Body of pancreas (tissue), 4 donors: ENCODE results near the gene RELN.

Experiments
- POLR2A ChIP-seq, 3 donors: fragments of 450-650 bp; IDR thresholded peaks; one replicate each; pipeline ENCODE4 v1.6.1; 2016; ENCODE audit warnings: antibody characterized with exemption in 3 of 3, mild to moderate bottlenecking in 2 of 3
- TF ChIP-seq, protein P1 (sequence below), 7 experiments: fragments of 450-650 bp in 4 of 7; fragments of 200-600 bp in 3 of 7; sonication (generic) in 3 of 7; IDR thresholded peaks; one replicate each; pipeline ENCODE4 v1.5.1; 2016 to 2019; ENCODE audit warnings: antibody characterized with exemption in 7 of 7

GRCh38 chr7:103941976-103942375 is 47.5 kb downstream of the RELN start:
- TF ChIP-seq, protein P1, sequence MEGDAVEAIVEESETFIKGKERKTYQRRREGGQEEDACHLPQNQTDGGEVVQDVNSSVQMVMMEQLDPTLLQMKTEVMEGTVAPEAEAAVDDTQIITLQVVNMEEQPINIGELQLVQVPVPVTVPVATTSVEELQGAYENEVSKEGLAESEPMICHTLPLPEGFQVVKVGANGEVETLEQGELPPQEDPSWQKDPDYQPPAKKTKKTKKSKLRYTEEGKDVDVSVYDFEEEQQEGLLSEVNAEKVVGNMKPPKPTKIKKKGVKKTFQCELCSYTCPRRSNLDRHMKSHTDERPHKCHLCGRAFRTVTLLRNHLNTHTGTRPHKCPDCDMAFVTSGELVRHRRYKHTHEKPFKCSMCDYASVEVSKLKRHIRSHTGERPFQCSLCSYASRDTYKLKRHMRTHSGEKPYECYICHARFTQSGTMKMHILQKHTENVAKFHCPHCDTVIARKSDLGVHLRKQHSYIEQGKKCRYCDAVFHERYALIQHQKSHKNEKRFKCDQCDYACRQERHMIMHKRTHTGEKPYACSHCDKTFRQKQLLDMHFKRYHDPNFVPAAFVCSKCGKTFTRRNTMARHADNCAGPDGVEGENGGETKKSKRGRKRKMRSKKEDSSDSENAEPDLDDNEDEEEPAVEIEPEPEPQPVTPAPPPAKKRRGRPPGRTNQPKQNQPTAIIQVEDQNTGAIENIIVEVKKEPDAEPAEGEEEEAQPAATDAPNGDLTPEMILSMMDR (IDR thresholded peaks at IDR 0.05): no peak
- no peak for TF ChIP-seq POLR2A (IDR thresholded peaks at IDR 0.05)
